Thoracic aorta (tissue), 2 donors: ENCODE data around the gene GDPD5. TPM values are rescaled to one million over a fixed set of nuclear protein-coding genes. Genes with fewer than 3 reads are reported as not detected.
A peak's percentile ranks its signal among the peaks of the same experiment; 100 is the strongest.

ENCODE experiments used
- ATAC-seq: fragments of 150-250 bp; one replicate; pipeline ENCODE4 v1.8.0; 2017; ENCODE audit warnings: low read depth; ENCODE audit not compliant: insufficient number of reproducible peaks, low FRiP score
- DNase-seq: peaks from one replicate; pipeline ENCODE4 v3.0.0-alpha.2; 2020; ENCODE audit warnings: low spot score
- H3K27ac ChIP-seq, 2 donors: fragments of 200-600 bp; sonication (generic); 1 replicate in 1 of 2; 2 replicates in 1 of 2; pipeline ENCODE4 v1.5.1; 2016; ENCODE audit warnings: mild to moderate bottlenecking in 2 of 2, moderate library complexity in 2 of 2
- H3K27me3 ChIP-seq: fragments of 200-600 bp; sonication (generic); replicated peaks from 2 replicates; pipeline ENCODE4 v1.6.0; 2016; ENCODE audit warnings: mild to moderate bottlenecking; ENCODE audit not compliant: insufficient read depth
- H3K36me3 ChIP-seq: fragments of 200-600 bp; sonication (generic); one replicate; pipeline ENCODE4 v1.5.1; 2016
- H3K4me1 ChIP-seq, 2 donors: fragments of 200-600 bp; sonication (generic); 1 replicate in 1 of 2; 2 replicates in 1 of 2; pipeline versions ENCODE4 v1.5.1 to v1.6.0; 2016; ENCODE audit warnings: low read depth in 2 of 2, mild to moderate bottlenecking in 1 of 2; ENCODE audit not compliant: control insufficient read depth in 1 of 2
- H3K4me3 ChIP-seq: fragments of 200-600 bp; sonication (generic); 2 replicates; pipeline ENCODE4 v1.5.1; 2016; ENCODE audit warnings: mild to moderate bottlenecking
- H3K9me3 ChIP-seq: fragments of 200-600 bp; sonication (generic); 2 replicates; pipeline ENCODE4 v1.5.1; 2016
- CTCF ChIP-seq: fragments of 200-600 bp; sonication (generic); IDR thresholded peaks from one replicate; pipeline ENCODE4 v1.5.1; 2019; ENCODE audit warnings: antibody characterized with exemption
- total RNA-seq, 2 donors: library from RNA; depleted of rRNA; stranded (reverse); fragments of >200 nt; gene quantifications; one replicate each; pipeline versions ENCODE4 v1.1.0 to v1.2.3, GENCODE V29; 2016

GDPD5 gene
- total RNA-seq, 2 donors from 2014 or later: 30.8 to 34.9 TPM

DNA sequence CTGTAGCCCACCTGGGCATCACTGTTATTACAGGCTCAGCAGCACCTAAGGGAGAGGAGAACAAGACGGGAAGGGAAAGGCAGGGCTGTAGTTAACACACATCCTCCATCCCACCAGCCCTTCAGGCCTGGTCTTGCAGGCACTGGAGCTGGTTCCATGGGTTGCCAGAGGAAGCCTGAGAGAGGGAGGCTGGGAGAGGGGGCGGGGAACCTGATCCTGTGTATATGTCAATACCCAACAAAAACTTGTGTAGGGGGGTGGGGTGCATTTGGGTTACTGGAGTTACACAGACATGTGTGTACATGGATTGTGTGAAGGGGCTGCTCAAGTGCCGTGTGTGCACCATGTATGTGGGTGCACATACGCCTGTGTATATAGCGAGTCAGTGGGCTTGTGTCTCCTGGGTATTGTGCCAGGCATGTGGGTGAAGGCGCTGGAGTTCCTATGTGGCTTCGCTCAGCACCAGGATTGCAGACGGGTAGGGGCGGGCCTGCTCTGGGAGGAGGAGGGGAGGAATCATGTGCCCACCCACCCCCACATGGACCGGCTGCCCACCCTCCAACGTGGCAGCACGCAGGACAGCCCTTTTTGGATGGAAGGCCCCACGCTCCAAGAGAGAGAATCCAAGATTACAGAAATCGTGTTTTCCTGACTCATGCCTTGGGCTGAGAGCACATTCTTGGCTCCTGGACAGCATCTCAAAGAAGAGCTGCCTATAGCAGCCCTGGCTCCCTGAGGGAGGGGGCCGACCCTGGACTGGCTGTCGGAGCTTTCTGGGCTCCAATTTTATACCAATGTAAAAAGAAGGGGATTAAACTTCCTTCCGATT lies 32.1 kb upstream of the GDPD5 start:
- H3K9me3 ChIP-seq: no peaks in the 10 kb centered on the region
- peak overlapping the region; percentile 100 for H3K27ac ChIP-seq
- H3K4me1 ChIP-seq: peaks cover 37 to 82% of the 10 kb centered on the region in 2 donors
- no peak for TF ChIP-seq CTCF
- H3K36me3 ChIP-seq: no peaks in the 10 kb centered on the region
- H3K27me3 ChIP-seq: no peaks in the 10 kb centered on the region
- ATAC-seq (peak; percentile 23), DNase-seq (no peak)
- peak overlapping the region; percentile 51 for H3K4me3 ChIP-seq

GRCh38 chr11:75556275-75556674 lies 30.5 kb upstream of the GDPD5 start:
- no peak overlapping the region for H3K4me3 ChIP-seq
- TF ChIP-seq CTCF: no peak
- DNase-seq: no peak
- H3K36me3 ChIP-seq: no peaks in the 10 kb centered on the region
- H3K27me3 ChIP-seq: no peaks in the 10 kb centered on the region
- H3K9me3 ChIP-seq: no peaks in the 10 kb centered on the region
- peaks cover 36 to 80% of the 10 kb centered on the region in 2 donors for H3K4me1 ChIP-seq
- peak overlapping the region; percentile 28 to 100 for H3K27ac ChIP-seq
- no peak for ATAC-seq

- peaks cover 32 to 70% of the 10 kb centered on the region in 2 donors for H3K4me1 ChIP-seq
- peak overlapping the region; percentile 94 to 98 for H3K27ac ChIP-seq
- H3K36me3 ChIP-seq: no peaks in the 10 kb centered on the region
- DNase-seq (no peak), ATAC-seq (no peak)
- no peak for TF ChIP-seq CTCF
- peak overlapping the region; percentile 56 for H3K4me3 ChIP-seq
- no peaks in the 10 kb centered on the region for H3K9me3 ChIP-seq
- H3K27me3 ChIP-seq: no peaks in the 10 kb centered on the region
These were observed 29.5 kb upstream of the GDPD5 start for GRCh38 chr11:75555079-75555811.

DNA sequence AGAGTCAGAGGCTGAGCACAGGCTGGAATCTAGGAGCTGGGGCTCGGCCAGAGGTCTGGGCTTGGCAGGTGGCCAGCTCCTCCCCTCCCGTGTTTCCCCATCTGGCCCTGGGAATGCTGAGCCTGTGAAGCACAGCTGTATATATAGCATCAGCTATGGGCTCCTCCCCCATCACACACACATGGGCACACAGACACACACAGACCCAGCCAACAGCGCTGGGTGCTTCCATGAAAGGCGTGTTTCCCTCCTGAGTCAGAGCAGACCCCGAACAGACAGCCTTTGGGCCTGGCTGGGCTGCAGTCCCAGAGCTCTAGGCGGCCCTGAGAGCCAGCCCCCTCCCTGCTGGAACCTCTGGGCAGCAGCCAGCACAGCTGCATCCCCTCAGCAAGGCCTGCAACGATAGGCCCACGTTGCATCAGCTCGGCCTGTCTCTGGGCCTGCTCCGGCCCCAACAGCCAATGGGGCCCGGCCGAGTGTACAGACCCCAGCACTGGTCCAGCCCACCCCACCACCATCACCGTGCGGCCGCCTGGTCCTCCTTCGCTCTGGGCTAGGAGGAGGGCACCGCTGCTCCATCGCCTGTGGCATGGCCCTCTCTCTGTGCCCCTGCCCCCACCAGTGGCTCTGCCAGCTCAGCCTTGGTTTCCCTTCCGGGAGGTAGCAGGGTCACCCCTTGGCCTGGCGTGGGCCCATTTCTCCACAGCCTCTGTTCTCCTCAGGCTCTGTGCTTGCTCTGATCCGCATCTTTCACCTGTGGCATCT lies 28.7 kb upstream of the GDPD5 start:
- peaks cover 27 to 62% of the 10 kb centered on the region in 2 donors for H3K4me1 ChIP-seq
- H3K27ac ChIP-seq: peak overlapping the region; percentile 94 to 98
- H3K4me3 ChIP-seq: peak overlapping the region; percentile 56
- no peaks in the 10 kb centered on the region for H3K27me3 ChIP-seq
- no peak for TF ChIP-seq CTCF
- DNase-seq (peak; percentile 89), ATAC-seq (peak; percentile 81)
- no peaks in the 10 kb centered on the region for H3K36me3 ChIP-seq
- H3K9me3 ChIP-seq: no peaks in the 10 kb centered on the region

DNA sequence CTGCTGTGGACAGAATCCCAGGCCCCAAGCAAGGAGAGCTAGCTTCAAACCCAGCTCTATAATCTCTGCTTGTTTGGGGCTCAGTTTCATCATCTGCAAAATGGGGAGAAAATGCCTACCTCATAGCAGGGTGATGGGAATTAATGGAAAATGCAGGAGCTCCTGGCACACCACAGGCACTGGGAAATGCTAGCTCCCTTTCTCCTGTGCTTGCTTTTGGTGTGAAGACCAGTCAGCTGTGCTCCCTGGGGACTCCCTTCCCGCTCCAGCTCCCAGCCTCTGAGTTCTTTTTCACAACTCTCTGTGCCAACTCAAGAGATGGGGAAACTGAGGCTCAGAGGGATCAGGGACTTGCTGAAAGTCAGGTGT lies 28.1 kb upstream of the GDPD5 start:
- Histone ChIP-seq H3K4me3 (peak overlapping the region; percentile 10), H3K27ac (peak overlapping the region; percentile 92 to 98), H3K27me3 (no peaks in the 10 kb centered on the region), H3K36me3 (no peaks in the 10 kb centered on the region), H3K9me3 (no peaks in the 10 kb centered on the region), H3K4me1 (peaks cover 24 to 56% of the 10 kb centered on the region in 2 donors)
- no peak for DNase-seq
- no peak for TF ChIP-seq CTCF
- ATAC-seq: no peak
